GM19452 (cell line): ENCODE measurements around the gene NRXN3.

Experiments used
- ATAC-seq: cut with Tn5 transposase; IDR thresholded peaks from one replicate; pipeline ENCODE4 v1.9.1; 2021; ENCODE audit not compliant: unreplicated experiment

The NRXN3 gene

GRCh38 chr14:78614593-78614992, 444.4 kb downstream of the NRXN3 start:
- ATAC-seq, result no peak

GRCh38 chr14:78617735-78618134, 447.6 kb downstream of the NRXN3 start:
- ATAC-seq, result no peak

- no peak for ATAC-seq
These were observed 448.2 kb downstream of the NRXN3 start for GRCh38 chr14:78618368-78618767.

- no peak for ATAC-seq
These were observed 456.9 kb downstream of the NRXN3 start for GRCh38 chr14:78627114-78627513.

- no peak for ATAC-seq
These were observed 461.4 kb downstream of the NRXN3 start for GRCh38 chr14:78631551-78631950.

GRCh38 chr14:78633752-78634151, 463.6 kb downstream of the NRXN3 start:
- no peak for ATAC-seq

- ATAC-seq, result no peak
These were observed 467.3 kb downstream of the NRXN3 start for GRCh38 chr14:78637489-78637888.

GRCh38 chr14:78637908-78638475, 467.8 kb downstream of the NRXN3 start:
- no peak for ATAC-seq

GRCh38 chr14:78638926-78639325, 468.8 kb downstream of the NRXN3 start:
- ATAC-seq, result no peak

- no peak for ATAC-seq
These were observed 474.8 kb downstream of the NRXN3 start for GRCh38 chr14:78644824-78645559.

GRCh38 chr14:78652727-78653126, 482.6 kb downstream of the NRXN3 start:
- no peak for ATAC-seq

GRCh38 chr14:78653173-78653572, 483.0 kb downstream of the NRXN3 start:
- no peak for ATAC-seq

- ATAC-seq, result no peak
These were observed 487.3 kb downstream of the NRXN3 start for GRCh38 chr14:78657451-78657850.

GRCh38 chr14:78664841-78665240, 494.7 kb downstream of the NRXN3 start:
- ATAC-seq, result no peak

GRCh38 chr14:78666336-78667056, 496.3 kb downstream of the NRXN3 start:
- no peak for ATAC-seq

- no peak for ATAC-seq
These were observed 497.0 kb downstream of the NRXN3 start for GRCh38 chr14:78667141-78667540.

GRCh38 chr14:78673845-78674244, 503.7 kb downstream of the NRXN3 start:
- ATAC-seq, result no peak

- ATAC-seq, result no peak
These were observed 504.6 kb downstream of the NRXN3 start for GRCh38 chr14:78674820-78675219.

GRCh38 chr14:78683206-78683605, 513.0 kb downstream of the NRXN3 start:
- ATAC-seq, result no peak

- no peak for ATAC-seq
These were observed 513.8 kb downstream of the NRXN3 start for GRCh38 chr14:78683981-78684380.

GRCh38 chr14:78688503-78688902, 518.3 kb downstream of the NRXN3 start:
- ATAC-seq, result no peak

GRCh38 chr14:78690836-78691235, 520.7 kb downstream of the NRXN3 start:
- no peak for ATAC-seq
